Activated CD8-positive, alpha-beta memory T cell treated with anti-CD3 and anti-CD28 coated beads, Interleukin-2, amount 10 ng/mL, durations not matched to agents 7 days and 5 days (primary cell): ENCODE measurements around the gene HSD17B10. TPM values are rescaled to one million over a fixed set of nuclear protein-coding genes. Genes with fewer than 3 reads are reported as not detected.
A peak's percentile ranks its signal among the peaks of the same experiment; 100 is the strongest.
"Not testable (repeated sequence)": the region's sequence is repeated elsewhere in the genome, so short reads cannot be mapped to it uniquely, and the experiment has no call there.

Experiments
- ATAC-seq: fragments of 150-1000 bp; cut with Tn5 transposase; one replicate; pipeline ENCODE4 v1.10.0; 2021; ENCODE audit warnings: moderate library complexity
- CTCF ChIA-PET: fragments of 350-600 bp; sonication (Branson Sonifier 250); formaldehyde crosslinking; loops from one replicate; lab custom pipeline; 2021; ENCODE audit warnings: antibody characterized with exemption; lab: Charles Lee
- DNase-seq: peaks from one replicate; pipeline ENCODE4 v3.0.0-alpha.2; 2020
- H3K27ac Mint-ChIP-seq: one replicate; pipeline ENCODE4 v1.8.0; 2021; ENCODE audit warnings: mild to moderate bottlenecking, mixed read lengths
- H3K27me3 Mint-ChIP-seq: one replicate; pipeline ENCODE4 v1.8.0; 2021; ENCODE audit warnings: mixed read lengths
- H3K36me3 Mint-ChIP-seq: one replicate; pipeline ENCODE4 v1.8.0; 2021; ENCODE audit warnings: mild to moderate bottlenecking, mixed read lengths
- H3K4me1 Mint-ChIP-seq: one replicate; pipeline ENCODE4 v1.8.0; 2021; ENCODE audit warnings: mixed read lengths
- H3K4me3 Mint-ChIP-seq: one replicate; pipeline ENCODE4 v1.8.0; 2021; ENCODE audit warnings: mild to moderate bottlenecking, moderate library complexity, mixed read lengths
- H3K9me3 Mint-ChIP-seq: one replicate; pipeline ENCODE4 v1.8.0; 2022; ENCODE audit warnings: low read depth, mixed read lengths
- total RNA-seq, 2 experiments: library from RNA; stranded (reverse); gene quantifications; one replicate each; pipeline ENCODE4 v1.2.3, GENCODE V29; 2021

The HSD17B10 gene
- total RNA-seq, result 100 to 1,000 TPM; 111 to 147 TPM

DNA sequence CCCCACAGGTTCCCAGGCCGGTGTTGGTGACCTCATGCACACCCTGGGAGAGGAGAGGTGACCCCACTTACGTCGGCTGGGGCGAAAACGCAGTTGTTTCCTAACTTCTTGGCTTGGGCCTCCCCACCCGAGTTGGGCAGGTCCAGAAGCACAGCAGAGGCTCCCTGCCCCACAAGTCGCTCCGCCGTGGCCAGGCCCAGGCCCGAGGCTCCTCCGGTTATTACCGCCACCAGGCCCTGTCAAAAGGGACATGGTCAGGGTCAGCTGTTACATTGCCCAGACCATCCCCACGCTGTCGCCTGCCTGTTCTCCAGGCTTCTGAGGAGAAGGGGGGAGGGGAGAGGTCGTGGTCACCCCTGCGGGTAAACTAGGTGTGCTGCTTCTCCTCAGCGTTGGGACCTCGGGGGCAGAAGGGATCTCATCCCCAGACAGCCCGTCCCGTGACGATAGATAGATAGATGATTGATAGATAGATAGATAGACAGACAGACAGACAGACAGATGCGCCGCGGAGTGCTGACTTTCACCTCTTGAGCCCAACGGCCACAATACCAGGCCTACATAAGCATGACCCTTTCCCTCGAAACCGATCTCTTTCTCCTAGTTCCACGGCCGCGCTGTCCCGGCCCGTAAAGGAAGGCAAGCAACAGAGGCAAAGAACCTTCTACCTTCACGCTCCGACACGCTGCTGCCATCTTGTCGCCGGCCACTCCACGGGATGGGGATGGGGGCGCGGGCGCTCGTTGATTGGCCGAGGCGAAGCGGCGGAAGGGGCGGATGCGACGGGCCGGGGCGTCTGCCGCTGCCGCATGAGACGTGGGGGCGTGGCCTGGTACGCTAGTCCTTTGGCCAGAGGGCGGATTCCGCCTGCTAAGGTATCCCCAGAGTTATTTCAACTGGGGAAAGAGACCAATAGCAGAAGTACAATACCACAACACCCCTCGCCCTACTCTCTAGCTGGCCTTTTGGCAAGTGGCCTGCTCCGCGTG lies at the start of gene HSD17B10:
TSS of gene HSD17B10 (minus strand) at position 720 of the 989 bp plus-strand sequence. CDS start at position 695, 25 bp downstream.
- H3K9me3 Mint-ChIP-seq, result no peaks in the 10 kb centered on the region
- no peaks in the 10 kb centered on the region for H3K27me3 Mint-ChIP-seq

GRCh38 chrX:53483416-53483815 lies 49.2 kb upstream of the HSD17B10 start:
- no peaks in the 10 kb centered on the region for H3K9me3 Mint-ChIP-seq
- H3K4me1 Mint-ChIP-seq, result no peaks in the 10 kb centered on the region
- H3K27ac Mint-ChIP-seq, result no peak overlapping the region
- ATAC-seq (no peak), DNase-seq (no peak)
- H3K4me3 Mint-ChIP-seq, result no peak overlapping the region
- H3K27me3 Mint-ChIP-seq, result peaks cover 5% of the 10 kb centered on the region
- CTCF ChIA-PET, result interaction anchor here (1.7 to 3.0 kb wide), 3 partner anchors 37 to 170 kb away, joined by 3 to 40 read pairs (median 10); no protein-coding TSS in a partner anchor
- H3K36me3 Mint-ChIP-seq, result no peaks in the 10 kb centered on the region

More for the DNA sequence above, at the start of gene HSD17B10:
- CTCF ChIA-PET, result interaction anchor here (1.1 to 3.2 kb wide), 5 partner anchors 11 to 147 kb away, joined by 3 to 11 read pairs (median 6); partner anchors contain the start of genes RIBC1 and SMC1A
- Mint-ChIP-seq H3K27ac (peak within 1 kb of the TSS; percentile 90), H3K4me1 (peaks cover 43% of the 10 kb centered on the region), H3K36me3 (peaks cover 2% of the 10 kb centered on the region), H3K4me3 (peak within 1 kb of the TSS; percentile 98)
- ATAC-seq (peak; percentile 96), DNase-seq (peak; percentile 92)

GRCh38 chrX:53481816-53482465 lies 47.8 kb upstream of the HSD17B10 start:
- no peaks in the 10 kb centered on the region for H3K4me1 Mint-ChIP-seq
- H3K9me3 Mint-ChIP-seq, result no peaks in the 10 kb centered on the region
- no peaks in the 10 kb centered on the region for H3K36me3 Mint-ChIP-seq
- no peak overlapping the region for H3K27ac Mint-ChIP-seq
- peak; percentile 47 for ATAC-seq
- H3K27me3 Mint-ChIP-seq, result peaks cover 5% of the 10 kb centered on the region
- H3K4me3 Mint-ChIP-seq, result no peak overlapping the region
- peak; percentile 64 for DNase-seq
- CTCF ChIA-PET, result interaction anchor here (0.8 to 3.0 kb wide), 17 partner anchors 9 to 233 kb away, joined by 3 to 40 read pairs (median 4); no protein-coding TSS in a partner anchor

DNA sequence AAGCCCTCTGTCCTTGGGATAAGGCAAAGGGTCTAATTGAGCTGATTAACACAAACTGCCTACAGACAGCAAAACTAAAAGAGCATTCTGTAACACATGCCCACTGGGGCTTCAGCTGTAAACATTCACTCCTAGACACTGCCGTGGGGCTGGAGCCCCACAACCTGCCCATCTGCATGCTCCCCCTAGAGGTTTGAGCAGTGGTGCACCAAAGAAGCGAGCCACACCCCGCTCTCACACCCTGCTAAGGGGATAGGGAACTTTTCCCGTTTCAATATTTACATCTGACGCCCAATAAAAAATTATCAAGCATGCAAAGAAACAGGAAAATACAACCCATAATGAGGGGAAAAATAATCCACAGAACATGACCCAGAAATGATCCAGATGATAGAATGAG lies 46.9 kb upstream of the HSD17B10 start:
- CTCF ChIA-PET, result interaction anchor here (1.3 to 3.0 kb wide), 8 partner anchors 16 to 232 kb away, joined by 3 to 40 read pairs (median 7); no protein-coding TSS in a partner anchor
- no peak overlapping the region for H3K4me3 Mint-ChIP-seq
- H3K27ac Mint-ChIP-seq, result no peak overlapping the region
- no peak for ATAC-seq
- H3K27me3 Mint-ChIP-seq, result peaks cover 5% of the 10 kb centered on the region
- H3K9me3 Mint-ChIP-seq, result no peaks in the 10 kb centered on the region
- no peaks in the 10 kb centered on the region for H3K4me1 Mint-ChIP-seq
- peak; percentile 39 for DNase-seq
- no peaks in the 10 kb centered on the region for H3K36me3 Mint-ChIP-seq

- no peaks in the 10 kb centered on the region for H3K4me1 Mint-ChIP-seq
- no peak overlapping the region for H3K4me3 Mint-ChIP-seq
- no peak for DNase-seq
- no peaks in the 10 kb centered on the region for H3K9me3 Mint-ChIP-seq
- no peak for ATAC-seq
- H3K36me3 Mint-ChIP-seq, result no peaks in the 10 kb centered on the region
- H3K27ac Mint-ChIP-seq, result no peak overlapping the region
- CTCF ChIA-PET, result interaction anchor here (1.5 kb wide), 1 partner anchor 185 kb away, joined by 5 read pairs; no protein-coding TSS in a partner anchor
- peaks cover 5% of the 10 kb centered on the region for H3K27me3 Mint-ChIP-seq
These were observed 45.1 kb upstream of the HSD17B10 start for GRCh38 chrX:53479301-53479700.

GRCh38 chrX:53476371-53476770 lies 42.2 kb upstream of the HSD17B10 start:
- Mint-ChIP-seq H3K27me3 (peaks cover 7% of the 10 kb centered on the region), H3K27ac (no peak overlapping the region), H3K36me3 (no peaks in the 10 kb centered on the region), H3K4me3 (no peak overlapping the region), H3K4me1 (no peaks in the 10 kb centered on the region), H3K9me3 (no peaks in the 10 kb centered on the region)
- CTCF ChIA-PET, result interaction anchor here (0.6 kb wide), 1 partner anchor 113 kb away, joined by 3 read pairs; no protein-coding TSS in a partner anchor
- no peak for ATAC-seq
- no peak for DNase-seq

GRCh38 chrX:53474707-53475106 lies 40.5 kb upstream of the HSD17B10 start:
- Mint-ChIP-seq H3K27ac (no peak overlapping the region), H3K4me3 (no peak overlapping the region), H3K27me3 (peaks cover 4% of the 10 kb centered on the region), H3K36me3 (no peaks in the 10 kb centered on the region), H3K9me3 (no peaks in the 10 kb centered on the region), H3K4me1 (no peaks in the 10 kb centered on the region)
- CTCF ChIA-PET, result no interaction called here
- ATAC-seq, result no peak
- no peak for DNase-seq

DNA sequence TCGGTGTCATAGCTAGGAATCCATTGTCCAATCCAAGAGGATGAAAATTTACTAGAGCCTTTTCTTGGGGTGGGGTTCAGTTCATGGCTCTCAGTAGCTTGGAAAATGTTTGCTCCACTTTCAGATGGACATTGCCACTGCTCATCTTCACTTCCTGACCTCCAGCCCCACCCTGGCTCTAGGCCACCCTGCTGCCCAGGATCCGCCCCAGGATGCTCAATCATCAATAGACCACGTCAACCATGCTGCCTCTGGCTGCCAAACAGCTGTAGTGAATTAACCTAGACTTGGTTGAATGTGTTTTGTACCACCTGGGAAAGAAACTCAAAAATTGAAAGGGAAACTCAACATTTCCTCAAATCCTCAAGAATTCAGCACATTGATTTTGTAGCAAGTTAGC lies 37.2 kb upstream of the HSD17B10 start:
- H3K9me3 Mint-ChIP-seq, result no peaks in the 10 kb centered on the region
- DNase-seq (no peak), ATAC-seq (no peak)
- no peak overlapping the region for H3K4me3 Mint-ChIP-seq
- no peaks in the 10 kb centered on the region for H3K36me3 Mint-ChIP-seq
- peaks cover 4% of the 10 kb centered on the region for H3K27me3 Mint-ChIP-seq
- no peaks in the 10 kb centered on the region for H3K4me1 Mint-ChIP-seq
- CTCF ChIA-PET, result no interaction called here
- H3K27ac Mint-ChIP-seq, result no peak overlapping the region

DNA sequence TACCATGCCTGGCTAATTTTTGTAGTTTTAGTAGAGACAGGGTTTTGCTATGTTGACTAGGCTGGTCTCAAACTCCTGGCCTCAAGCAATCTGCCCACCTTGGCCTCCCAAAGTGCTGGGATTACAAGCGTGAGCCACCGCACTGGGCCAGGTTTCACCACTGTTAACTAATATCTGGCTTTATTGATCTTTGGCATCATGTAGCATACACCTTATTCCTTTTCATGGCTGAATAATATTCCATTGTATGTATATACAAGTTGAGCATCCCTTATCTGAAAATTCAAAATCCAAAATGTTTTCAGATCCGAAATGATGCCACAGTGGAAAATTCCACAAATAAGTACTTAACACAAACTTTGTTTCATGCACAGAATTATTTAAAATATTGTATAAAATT lies 34.5 kb upstream of the HSD17B10 start:
- CTCF ChIA-PET, H3K4me1 Mint-ChIP-seq, H3K4me3 Mint-ChIP-seq, DNase-seq, ATAC-seq, H3K9me3 Mint-ChIP-seq, H3K27ac Mint-ChIP-seq, H3K27me3 Mint-ChIP-seq, H3K36me3 Mint-ChIP-seq: not testable (repeated sequence)

- H3K4me3 Mint-ChIP-seq, result no peak overlapping the region
- ATAC-seq (no peak), DNase-seq (no peak)
- no peaks in the 10 kb centered on the region for H3K4me1 Mint-ChIP-seq
- no peaks in the 10 kb centered on the region for H3K36me3 Mint-ChIP-seq
- no peaks in the 10 kb centered on the region for H3K9me3 Mint-ChIP-seq
- peaks cover 21% of the 10 kb centered on the region for H3K27me3 Mint-ChIP-seq
- CTCF ChIA-PET, result interaction anchor here (1.1 to 1.8 kb wide), 2 partner anchors 12 to 23 kb away, joined by 4 to 6 read pairs; no protein-coding TSS in a partner anchor
- no peak overlapping the region for H3K27ac Mint-ChIP-seq
These were observed 23.9 kb upstream of the HSD17B10 start for GRCh38 chrX:53458082-53458481.

DNA sequence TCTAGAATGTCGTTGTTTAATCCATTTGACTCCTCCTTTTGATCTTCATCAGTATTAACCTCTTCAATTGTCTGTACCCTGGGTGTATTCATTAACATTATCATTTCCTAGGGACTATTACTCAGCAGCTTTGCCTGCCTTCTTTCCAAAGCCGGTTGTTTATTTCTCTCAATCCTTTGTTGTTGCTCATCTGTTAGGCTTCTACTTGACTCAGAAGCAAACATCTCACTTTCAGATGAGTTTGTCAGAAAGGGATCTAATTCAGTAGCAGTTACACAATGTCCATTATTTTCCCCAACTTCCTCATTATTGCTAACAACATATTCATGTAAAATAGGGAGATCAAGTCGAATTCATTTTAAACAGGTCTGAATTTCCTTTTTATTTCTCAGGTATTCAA lies 22.1 kb upstream of the HSD17B10 start:
- CTCF ChIA-PET, result no interaction called here
- Mint-ChIP-seq H3K27me3 (peaks cover 21% of the 10 kb centered on the region), H3K4me3 (no peak overlapping the region), H3K36me3 (no peaks in the 10 kb centered on the region), H3K4me1 (no peaks in the 10 kb centered on the region), H3K27ac (no peak overlapping the region), H3K9me3 (no peaks in the 10 kb centered on the region)
- no peak for DNase-seq
- no peak for ATAC-seq

- no peaks in the 10 kb centered on the region for H3K4me1 Mint-ChIP-seq
- no peak overlapping the region for H3K27ac Mint-ChIP-seq
- no peak for DNase-seq
- H3K9me3 Mint-ChIP-seq, result no peaks in the 10 kb centered on the region
- H3K4me3 Mint-ChIP-seq, result no peak overlapping the region
- ATAC-seq, result no peak
- H3K36me3 Mint-ChIP-seq, result no peaks in the 10 kb centered on the region
- peaks cover 13% of the 10 kb centered on the region for H3K27me3 Mint-ChIP-seq
- CTCF ChIA-PET, result interaction anchor here (0.9 kb wide), 1 partner anchor 135 kb away, joined by 3 read pairs; no protein-coding TSS in a partner anchor
These were observed 18.6 kb upstream of the HSD17B10 start for GRCh38 chrX:53452812-53453211.

GRCh38 chrX:53449632-53450031 lies 15.5 kb upstream of the HSD17B10 start:
- DNase-seq, result no peak
- H3K27ac Mint-ChIP-seq, result no peak overlapping the region
- H3K36me3 Mint-ChIP-seq, result no peaks in the 10 kb centered on the region
- H3K4me3 Mint-ChIP-seq, result no peak overlapping the region
- ATAC-seq, result no peak
- no peaks in the 10 kb centered on the region for H3K27me3 Mint-ChIP-seq
- CTCF ChIA-PET, result interaction anchor here (1.1 to 5.1 kb wide), 3 partner anchors 32 to 136 kb away, joined by 3 to 39 read pairs (median 5); no protein-coding TSS in a partner anchor
- no peaks in the 10 kb centered on the region for H3K4me1 Mint-ChIP-seq
- H3K9me3 Mint-ChIP-seq, result no peaks in the 10 kb centered on the region
